H1 (cell line): ENCODE measurements around the gene SOST. TPM values are rescaled to one million over a fixed set of nuclear protein-coding genes. Genes with fewer than 3 reads are reported as not detected.

Experiments
- CTCF ChIA-PET: fragments of 300-600 bp; sonication (Branson Sonifier 250); formaldehyde crosslinking; loops from one replicate; lab custom pipeline; 2021; ENCODE audit not compliant: partially characterized antibody; lab: Charles Lee
- POLR2A ChIA-PET: fragments of 300-600 bp; sonication (Branson Sonifier 250); formaldehyde crosslinking; loops from one replicate; lab custom pipeline; 2021; ENCODE audit warnings: inconsistent platforms; ENCODE audit not compliant: partially characterized antibody; lab: Charles Lee
- DNase-seq, 2 experiments: peaks; one replicate each; pipeline versions ENCODE4 v3.0.0 to v3.0.0-alpha.2; 2010 to 2022; ENCODE audit warnings: low spot score in 2 of 2, low read depth in 1 of 2, mixed read lengths in 1 of 2
- FAIRE-seq: peaks from 2 replicates; lab custom pipeline; 2011; peaks lifted over from hg19 to GRCh38; lab: Jason Lieb, UNC
- H2AFZ ChIP-seq: 2 replicates; pipeline ENCODE4 v1.8.1; 2012; ENCODE audit warnings: low read length, inconsistent platforms
- H2AK5ac ChIP-seq: 2 replicates; pipeline ENCODE4 v1.6.1; 2013; ENCODE audit warnings: low read depth, low read length
- H2BK120ac ChIP-seq: replicated peaks from 2 replicates; pipeline ENCODE3; 2013; ENCODE audit warnings: low read depth, low read length, inconsistent platforms
- H2BK12ac ChIP-seq: 2 replicates; pipeline ENCODE4 v1.6.1; 2013; ENCODE audit warnings: low read depth, low read length
- H2BK15ac ChIP-seq: 2 replicates; pipeline ENCODE4 v1.6.1; 2013; ENCODE audit warnings: low read length
- H2BK20ac ChIP-seq: 2 replicates; pipeline ENCODE4 v1.6.1; 2013; ENCODE audit warnings: low read length
- H2BK5ac ChIP-seq: 2 replicates; pipeline ENCODE4 v1.6.1; 2013; ENCODE audit warnings: low read depth, low read length
- H3K14ac ChIP-seq: 2 replicates; pipeline ENCODE4 v1.6.1; 2013; ENCODE audit warnings: inconsistent platforms; ENCODE audit not compliant: insufficient read length
- H3K18ac ChIP-seq: 2 replicates; pipeline ENCODE4 v1.6.1; 2013; ENCODE audit warnings: low read length; ENCODE audit errors: extremely low read depth
- H3K23ac ChIP-seq: 2 replicates; pipeline ENCODE4 v1.6.1; 2013; ENCODE audit warnings: inconsistent platforms; ENCODE audit not compliant: insufficient read length
- H3K23me2 ChIP-seq: 2 replicates; pipeline ENCODE4 v1.6.1; 2013; ENCODE audit warnings: low read depth, low read length
- H3K27ac ChIP-seq: 2 replicates; pipeline ENCODE4 v1.6.1; 2011; ENCODE audit warnings: low read depth, low read length, inconsistent platforms
- H3K27me3 ChIP-seq, 4 experiments: replicated peaks in 1 of 4; 1 replicate in 1 of 4; 2 replicates in 3 of 4; pipeline versions ENCODE4 v1.6.1 to v1.8.1; 2011 to 2013; ENCODE audit warnings: low read length in 3 of 4, mild to moderate bottlenecking in 3 of 4, inconsistent platforms in 2 of 4, mixed read lengths in 2 of 4, moderate library complexity in 1 of 4; ENCODE audit not compliant: control insufficient read depth in 3 of 4, insufficient read depth in 3 of 4; ENCODE audit errors: extremely low read depth in 1 of 4
- H3K36me3 ChIP-seq, 4 experiments: 2 replicates each; pipeline versions ENCODE4 v1.6.1 to v1.8.1; 2011 to 2013; ENCODE audit warnings: mild to moderate bottlenecking in 4 of 4, low read length in 3 of 4, moderate library complexity in 2 of 4, control low read depth in 1 of 4, inconsistent platforms in 1 of 4; ENCODE audit not compliant: insufficient read depth in 4 of 4, control insufficient read depth in 2 of 4
- H3K4ac ChIP-seq: replicated peaks from 2 replicates; pipeline ENCODE3; 2013; ENCODE audit warnings: low read length, low read depth, mixed read lengths, inconsistent platforms; ENCODE audit not compliant: insufficient read length
- H3K4me1 ChIP-seq, 4 experiments: replicated peaks in 1 of 4; 1 replicate in 1 of 4; 2 replicates in 3 of 4; pipeline versions ENCODE4 v1.6.1 to v1.8.1; 2011 to 2013; ENCODE audit warnings: low read length in 3 of 4, inconsistent platforms in 2 of 4, mixed read lengths in 1 of 4; ENCODE audit not compliant: insufficient read depth in 4 of 4, control insufficient read depth in 3 of 4
- H3K4me2 ChIP-seq, 2 experiments: 2 replicates each; pipeline versions ENCODE4 v1.6.1 to v1.8.1; 2011 to 2013; ENCODE audit warnings: low read depth in 2 of 2, low read length in 2 of 2, control low read depth in 1 of 2, inconsistent platforms in 1 of 2, mild to moderate bottlenecking in 1 of 2; ENCODE audit not compliant: insufficient read depth in 1 of 2
- H3K4me3 ChIP-seq, 4 experiments: fragments of 200-600, 300-600 bp in 1 of 4; sonication (generic), shearing (Covaris generic), sonication (Bioruptor Twin) in 1 of 4; 2 replicates each; pipeline versions ENCODE4 v1.5.1 to v1.8.1; 2011 to 2016; ENCODE audit warnings: low read length in 4 of 4, low read depth in 3 of 4, control low read depth in 2 of 4, inconsistent platforms in 2 of 4, mild to moderate bottlenecking in 2 of 4, mixed read lengths in 1 of 4, moderate library complexity in 1 of 4; ENCODE audit not compliant: insufficient read depth in 2 of 4; ENCODE audit errors: extremely low read depth in 1 of 4
- H3K56ac ChIP-seq: replicated peaks from 2 replicates; pipeline ENCODE3; 2013; ENCODE audit warnings: low read depth, mild to moderate bottlenecking, mixed read lengths, low read length, inconsistent platforms; ENCODE audit not compliant: insufficient read length
- H3K79me1 ChIP-seq: 2 replicates; pipeline ENCODE4 v1.6.1; 2013; ENCODE audit warnings: low read depth, low read length, control low read depth
- H3K79me2 ChIP-seq, 2 experiments: 2 replicates each; pipeline versions ENCODE4 v1.6.1 to v1.8.1; 2012 to 2013; ENCODE audit warnings: low read length in 2 of 2, mild to moderate bottlenecking in 2 of 2, inconsistent platforms in 1 of 2; ENCODE audit not compliant: insufficient read depth in 2 of 2, control insufficient read depth in 1 of 2
- H3K9ac ChIP-seq, 4 experiments: replicated peaks in 1 of 4; 1 replicate in 1 of 4; 2 replicates in 3 of 4; pipeline versions ENCODE4 v1.6.1 to v1.8.1; 2011 to 2013; ENCODE audit warnings: low read depth in 3 of 4, low read length in 3 of 4, control low read depth in 2 of 4, mild to moderate bottlenecking in 2 of 4, moderate library complexity in 2 of 4, inconsistent platforms in 1 of 4; ENCODE audit errors: extremely low read depth in 1 of 4
- H3K9me3 ChIP-seq, 2 experiments: 2 replicates each; pipeline versions ENCODE4 v1.6.1 to v1.8.1; 2012 to 2013; ENCODE audit warnings: mild to moderate bottlenecking in 2 of 2, moderate library complexity in 2 of 2, control low read depth in 1 of 2, inconsistent platforms in 1 of 2, low read depth in 1 of 2, low read length in 1 of 2, mixed read lengths in 1 of 2; ENCODE audit not compliant: insufficient read depth in 2 of 2
- H4K20me1 ChIP-seq, 2 experiments: replicated peaks in 1 of 2; 2 replicates each; pipeline versions ENCODE3 to v1.8.1; 2011 to 2013; ENCODE audit warnings: inconsistent platforms in 2 of 2, low read length in 2 of 2, mild to moderate bottlenecking in 1 of 2; ENCODE audit not compliant: insufficient read depth in 2 of 2, control insufficient read depth in 1 of 2
- H4K5ac ChIP-seq: 2 replicates; pipeline ENCODE4 v1.6.1; 2013; ENCODE audit warnings: low read length, low read depth, mixed read lengths, inconsistent platforms; ENCODE audit not compliant: insufficient read length
- H4K8ac ChIP-seq: 2 replicates; pipeline ENCODE4 v1.8.0; 2013; ENCODE audit warnings: mild to moderate bottlenecking, moderate library complexity, low read length, inconsistent platforms; ENCODE audit not compliant: insufficient read depth; ENCODE audit errors: extremely low read depth
- H4K91ac ChIP-seq: replicated peaks from 2 replicates; pipeline ENCODE3; 2013; ENCODE audit warnings: low read length, mixed read lengths, inconsistent platforms; ENCODE audit not compliant: insufficient read length
- ASH2L ChIP-seq: fragments of 200-600, 300-600 bp; sonication (generic); IDR thresholded peaks from one replicate; pipeline ENCODE4 v1.7.1; 2017; ENCODE audit warnings: low read length
- CHD2 ChIP-seq: IDR thresholded peaks from 2 replicates; pipeline ENCODE4 v1.6.1; 2012; ENCODE audit warnings: low read length, improper control_type of control experiment
- MAFK ChIP-seq: IDR thresholded peaks from 2 replicates; pipeline ENCODE4 v1.6.1; 2012; ENCODE audit warnings: low read depth, mild to moderate bottlenecking, improper control_type of control experiment, low read length
- TEAD4 ChIP-seq: IDR thresholded peaks from 2 replicates; pipeline ENCODE4 v1.6.1; 2012; ENCODE audit warnings: low read depth, low read length, inconsistent platforms, mixed read lengths
- WGBS, 2 experiments: shearing (Covaris generic) in 1 of 2; methylation state at CpG; one replicate each; pipeline versions ENCODE4 v1.1.6 to v1.1.7; 2013 to 2015; ENCODE audit warnings: low lambda C conversion rate in 2 of 2, mixed read lengths in 2 of 2, inconsistent platforms in 1 of 2, low coverage in 1 of 2, missing lambda C conversion rate in 1 of 2; ENCODE audit not compliant: insufficient replicate concordance in 2 of 2, insufficient coverage in 1 of 2, insufficient read length in 1 of 2; ENCODE audit errors: extremely low coverage in 1 of 2, missing lambda C conversion rate in 1 of 2; 5-methylcytosine and 5-hydroxymethylcytosine counted together
- polyA plus RNA-seq, 7 experiments: library from polyadenylated mRNA; depleted of rRNA in 3 of 7; stranded (reverse) in 5 of 7; unstranded in 2 of 7; fragments of >200 nt in 5 of 7; fragments of 200-250 nt in 2 of 7; gene quantifications; 1 replicate in 5 of 7; 2 replicates in 1 of 7; 4 replicates in 1 of 7; pipeline versions ENCODE4 v1.2.1 to v1.2.3, GENCODE V29; 2011 to 2013; ENCODE audit warnings: missing spikeins in 2 of 7, mixed read lengths in 2 of 7
- total RNA-seq: library from RNA; stranded (reverse); fragmentation: NEBNext Ultra II Directional; extraction: Animal tissue kit (Norgen Biotek cat#: 25700); gene quantifications from 2 replicates; pipeline ENCODE4 v1.2.1, GENCODE V29; 2021

Gene SOST
- total and polyA plus RNA-seq, 2 of the 8 experiments (the other 6 are each of a cell fraction or from before 2014, with no cell fraction given), result 0.08 TPM; not detected in 1

GRCh38 chr17:43791589-43791988 is 33.0 kb upstream of the SOST start:
- Histone ChIP-seq H3K14ac (no peak overlapping the region), H4K91ac (no peak overlapping the region), H2BK15ac (no peak overlapping the region), H2BK20ac (no peak overlapping the region), H2AK5ac (no peak overlapping the region), H4K20me1 (no peaks in the 10 kb centered on the region), H2BK5ac (no peak overlapping the region), H3K56ac (no peak overlapping the region), H3K79me2 (no peaks in the 10 kb centered on the region), H3K4me1 (no peaks in the 10 kb centered on the region; a peak in 1 of 7 replicates), H4K8ac (no peak overlapping the region), H3K27me3 (no peaks in the 10 kb centered on the region), H3K4me2 (0 out of 4 replicates have a peak overlapping the region, but pooled peaks of 1 of the 2 experiments have one; percentile 18), H3K23ac (no peak overlapping the region), H3K4ac (no peak overlapping the region), H3K4me3 (peak overlapping the region in 1 of 4 experiments; percentile 17; a peak in 1 of 8 replicates), H3K36me3 (no peaks in the 10 kb centered on the region), H3K9me3 (no peaks in the 10 kb centered on the region), H3K27ac (no peak overlapping the region), H4K5ac (no peak overlapping the region), H3K18ac (no peak overlapping the region), H3K79me1 (no peaks in the 10 kb centered on the region), H2BK120ac (no peak overlapping the region), H3K23me2 (no peaks in the 10 kb centered on the region), H3K9ac (no peak overlapping the region), H2BK12ac (no peak overlapping the region), H2AFZ (peak overlapping the region; percentile 86; the same call in 1 of the 2 replicates)
- POLR2A ChIA-PET, result interaction anchor here (2.6 kb wide), 1 partner anchor 50 kb away, joined by 8 read pairs; no protein-coding TSS in a partner anchor
- CTCF ChIA-PET, result interaction anchor here (0.7 to 2.4 kb wide), 7 partner anchors 27 to 215 kb away, joined by 3 to 26 read pairs (median 4); partner anchors contain the start of gene CD300LG
- WGBS, 2 experiments, result 47% methylated on average over 3 of the region's 3 CpGs; no CpG with 5 or more reads in 1 of the 2 experiments
- DNase-seq (no peak), FAIRE-seq (peak; percentile 88)
- no peak for TF ChIP-seq MAFK
- no peak for TF ChIP-seq CHD2
- no peak for TF ChIP-seq TEAD4
- TF ChIP-seq ASH2L, result no peak
